Adrenal gland (tissue), 5 donors: Measurements from ENCODE around the gene RAX.

Source experiments
- CTCF ChIP-seq, 6 experiments: fragments of 450-650 bp in 4 of 6; fragments of 200-600 bp in 2 of 6; sonication (generic) in 1 of 6; IDR thresholded peaks; 1 replicate in 5 of 6; 2 replicates in 1 of 6; pipeline versions ENCODE4 v1.5.1 to v1.8.0; 2016 to 2021; ENCODE audit warnings: antibody characterized with exemption in 6 of 6, mild to moderate bottlenecking in 2 of 6, moderate library complexity in 1 of 6
- POLR2A ChIP-seq, 2 donors: fragments of 450-650 bp; IDR thresholded peaks; one replicate each; pipeline ENCODE4 v1.6.1; 2017; ENCODE audit warnings: antibody characterized with exemption in 2 of 2, mild to moderate bottlenecking in 2 of 2, moderate library complexity in 1 of 2
- donor health status: DM: no; HTN: no; CAD: no.

DNA sequence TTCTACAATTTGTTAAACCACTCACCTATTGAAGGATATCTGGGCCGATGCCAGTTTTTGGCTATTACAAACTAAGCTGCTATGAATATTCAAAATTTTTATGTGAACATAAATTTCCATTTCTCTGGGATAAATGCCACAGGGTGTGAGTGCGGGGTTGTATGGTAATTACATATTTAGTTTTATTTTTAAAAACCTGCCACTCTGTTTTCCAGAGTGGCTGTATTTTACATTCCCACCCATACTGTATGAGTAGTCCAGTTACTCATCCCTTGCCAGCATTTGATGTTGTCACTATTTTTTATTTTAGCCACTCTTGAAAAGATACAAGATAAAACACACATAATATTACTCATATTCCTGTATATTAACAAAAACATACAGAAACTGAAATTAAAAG is 30.3 kb downstream of the RAX start:
- TF ChIP-seq CTCF (IDR thresholded peaks at IDR 0.05) = no peak
- no peak for TF ChIP-seq POLR2A (IDR thresholded peaks at IDR 0.05)
